ENCODE measurements around the gene EGFR.

- no peak for TF ChIP-seq MAX (IDR thresholded peaks at IDR 0.05; ENCODE audit: low read depth, low read length)
- no peak for TF ChIP-seq CTCF (IDR thresholded peaks at IDR 0.05; ENCODE audit: low read depth, low read length)
- no peak for TF ChIP-seq POLR2A (IDR thresholded peaks at IDR 0.05; ENCODE audit: extremely low read depth, insufficient read length)
- no peak for TF ChIP-seq MYC (IDR thresholded peaks at IDR 0.05; ENCODE audit: low read depth, low read length)
These were observed 85.3 kb downstream of the EGFR start for GRCh38 chr7:55104123-55104522.
